Omental fat pad (tissue), 4 donors: ENCODE measurements around the gene ZNF506. TPM values are rescaled to one million over a fixed set of nuclear protein-coding genes. Genes with fewer than 3 reads are reported as not detected.
"Not testable (repeated sequence)": the region's sequence is repeated elsewhere in the genome, so short reads cannot be mapped to it uniquely, and the experiment has no call there.

Source experiments
- ATAC-seq: fragments of 150-250 bp; one replicate; pipeline ENCODE4 v1.9.1; 2016; ENCODE audit warnings: mild to moderate bottlenecking, moderate library complexity; ENCODE audit not compliant: low FRiP score
- DNase-seq: peaks from one replicate; pipeline ENCODE4 v3.0.0-alpha.2; 2019; ENCODE audit warnings: low spot score
- total RNA-seq, 4 donors: library from RNA; depleted of rRNA; stranded (reverse); fragments of >200 nt; gene quantifications; one replicate each; pipeline ENCODE4 v1.1.0, GENCODE V29; 2016
- TF ChIP-seq, protein P1 (sequence below), 3 donors: fragments of 450-650 bp; IDR thresholded peaks; one replicate each; pipeline ENCODE4 v1.5.1; 2016 to 2017; ENCODE audit warnings: antibody characterized with exemption in 3 of 3, mild to moderate bottlenecking in 3 of 3, moderate library complexity in 2 of 3

The ZNF506 gene
- total RNA-seq, 4 donors from 2014 or later, result 20.0 to 47.6 (median 24.0) TPM

DNA sequence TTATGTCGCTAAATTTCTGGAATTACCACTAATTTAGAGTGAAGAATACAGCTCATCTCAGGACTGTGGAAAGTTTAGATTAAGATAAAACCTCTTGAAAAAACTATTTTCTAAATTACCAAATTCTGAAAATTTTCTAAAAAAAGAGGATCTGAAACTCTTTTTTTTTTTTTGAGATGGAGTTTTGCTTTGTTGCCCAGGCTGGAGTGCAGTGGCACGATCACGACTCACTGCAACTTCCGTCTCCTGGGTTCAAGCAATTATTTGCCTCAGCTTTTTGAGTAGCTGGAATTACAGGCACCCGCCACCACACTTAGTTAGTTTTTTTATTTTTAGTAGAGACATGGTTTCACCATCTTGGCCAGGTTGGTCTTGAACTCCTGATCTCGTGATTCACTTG is 27.5 kb upstream of the ZNF506 start:
- TF ChIP-seq, protein P1, sequence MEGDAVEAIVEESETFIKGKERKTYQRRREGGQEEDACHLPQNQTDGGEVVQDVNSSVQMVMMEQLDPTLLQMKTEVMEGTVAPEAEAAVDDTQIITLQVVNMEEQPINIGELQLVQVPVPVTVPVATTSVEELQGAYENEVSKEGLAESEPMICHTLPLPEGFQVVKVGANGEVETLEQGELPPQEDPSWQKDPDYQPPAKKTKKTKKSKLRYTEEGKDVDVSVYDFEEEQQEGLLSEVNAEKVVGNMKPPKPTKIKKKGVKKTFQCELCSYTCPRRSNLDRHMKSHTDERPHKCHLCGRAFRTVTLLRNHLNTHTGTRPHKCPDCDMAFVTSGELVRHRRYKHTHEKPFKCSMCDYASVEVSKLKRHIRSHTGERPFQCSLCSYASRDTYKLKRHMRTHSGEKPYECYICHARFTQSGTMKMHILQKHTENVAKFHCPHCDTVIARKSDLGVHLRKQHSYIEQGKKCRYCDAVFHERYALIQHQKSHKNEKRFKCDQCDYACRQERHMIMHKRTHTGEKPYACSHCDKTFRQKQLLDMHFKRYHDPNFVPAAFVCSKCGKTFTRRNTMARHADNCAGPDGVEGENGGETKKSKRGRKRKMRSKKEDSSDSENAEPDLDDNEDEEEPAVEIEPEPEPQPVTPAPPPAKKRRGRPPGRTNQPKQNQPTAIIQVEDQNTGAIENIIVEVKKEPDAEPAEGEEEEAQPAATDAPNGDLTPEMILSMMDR (IDR thresholded peaks at IDR 0.05), result no peak
- no peak for DNase-seq
- ATAC-seq, result no peak

DNA sequence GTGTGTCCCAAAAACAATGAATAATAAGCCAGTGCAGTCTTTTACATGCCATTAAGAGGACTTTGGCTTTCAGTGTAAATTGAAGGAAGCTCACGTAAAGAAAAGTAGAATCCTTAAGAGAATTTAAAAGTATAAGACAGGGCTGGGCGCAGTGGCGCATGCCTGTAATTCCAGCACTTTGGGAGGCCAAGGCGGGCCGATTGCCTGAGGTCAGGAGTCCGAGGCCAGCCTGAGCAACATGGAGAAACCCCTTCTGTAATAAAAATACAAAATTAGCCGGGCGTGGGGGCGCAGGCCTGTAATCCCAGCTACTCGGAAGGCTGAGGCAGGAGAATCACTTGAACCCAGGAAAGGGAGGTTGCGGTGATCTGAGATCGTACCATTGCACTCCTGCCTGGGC is 26.2 kb upstream of the ZNF506 start:
- DNase-seq (no peak), ATAC-seq (no peak)
- TF ChIP-seq, protein P1 (IDR thresholded peaks at IDR 0.05), result no peak

GRCh38 chr19:19835560-19836038 is 14.0 kb upstream of the ZNF506 start:
- TF ChIP-seq, protein P1 (IDR thresholded peaks at IDR 0.05), result no peak
- DNase-seq, result no peak
- no peak for ATAC-seq

GRCh38 chr19:19826875-19827274 is 5.3 kb upstream of the ZNF506 start:
- ATAC-seq (no peak), DNase-seq (no peak)
- TF ChIP-seq, protein P1 (IDR thresholded peaks at IDR 0.05), result no peak

DNA sequence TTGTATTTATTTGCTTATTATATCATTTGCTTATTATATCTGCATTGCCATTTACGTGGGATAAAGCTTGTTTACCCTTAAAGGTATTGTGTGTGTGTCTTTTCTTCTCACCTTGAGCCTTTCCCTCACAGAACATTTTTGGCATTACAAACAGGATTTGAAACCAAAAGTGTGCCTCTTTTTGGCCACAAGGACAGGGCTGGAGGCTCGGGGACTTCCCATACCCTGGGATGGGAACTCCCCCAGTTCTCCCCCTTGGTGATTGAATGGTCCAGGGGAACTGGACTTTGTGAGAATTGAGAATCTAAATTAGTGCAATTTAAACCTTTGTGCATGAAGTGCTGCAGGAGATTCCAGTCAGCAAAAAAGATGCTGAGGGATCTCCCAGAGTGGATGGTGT is 2.4 kb upstream of the ZNF506 start:
- TF ChIP-seq, protein P1 (IDR thresholded peaks at IDR 0.05), result no peak

DNA sequence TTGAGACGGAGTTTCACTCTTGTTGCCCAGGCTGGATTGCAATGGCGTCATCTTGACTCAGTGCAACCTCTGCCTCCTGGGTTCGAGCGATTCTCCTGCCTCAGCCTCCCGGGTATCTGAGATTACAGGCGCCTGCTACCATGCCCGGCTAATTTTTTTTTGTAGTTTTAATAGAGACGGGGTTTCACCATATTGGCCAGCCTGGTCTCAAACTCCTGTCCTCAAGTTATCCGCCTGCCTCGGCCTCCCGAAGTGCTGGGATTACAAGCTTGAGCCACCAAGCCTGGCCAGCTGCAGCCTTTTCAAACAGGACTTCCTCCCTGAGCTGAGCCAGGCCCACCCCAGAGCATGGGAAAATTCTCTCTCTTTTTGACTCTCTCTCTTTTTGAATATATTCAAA is 426 bp upstream of the ZNF506 start:
- not testable (repeated sequence) for DNase-seq, ATAC-seq

More for the DNA sequence above, 2.4 kb upstream of the ZNF506 start:
- ATAC-seq, result no peak
- DNase-seq, result no peak

DNA sequence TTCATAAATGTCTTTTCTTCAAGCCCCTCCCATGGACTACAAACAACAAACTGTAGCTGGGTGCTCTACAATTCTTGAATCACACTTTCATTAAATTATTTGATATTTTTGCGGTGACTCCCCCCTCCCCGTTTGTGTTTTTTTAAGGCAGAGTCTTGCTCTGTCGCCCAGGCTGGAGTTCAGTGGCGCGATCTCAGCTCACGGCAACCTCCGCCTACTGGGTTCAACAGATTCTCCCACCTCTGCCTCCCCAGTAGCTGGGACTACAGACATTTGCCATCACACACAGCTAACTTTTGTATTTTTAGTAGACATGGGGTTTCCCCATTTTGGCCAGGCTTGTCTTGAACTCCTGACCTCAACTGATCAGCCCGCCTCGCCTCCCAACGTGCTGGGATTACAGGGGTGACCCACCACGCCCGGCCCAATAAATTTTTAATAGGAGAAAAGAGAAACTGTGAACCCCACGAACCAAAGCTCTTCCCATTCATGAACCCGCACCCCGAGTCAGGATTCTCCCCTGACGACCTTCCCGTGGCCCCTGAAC is 703 bp downstream of the ZNF506 start:
- no peak for ATAC-seq
- no peak for DNase-seq
- TF ChIP-seq, protein P1 (IDR thresholded peaks at IDR 0.05), result no peak
